Measurements from ENCODE around the gene PPIL6.

The PPIL6 gene

DNA sequence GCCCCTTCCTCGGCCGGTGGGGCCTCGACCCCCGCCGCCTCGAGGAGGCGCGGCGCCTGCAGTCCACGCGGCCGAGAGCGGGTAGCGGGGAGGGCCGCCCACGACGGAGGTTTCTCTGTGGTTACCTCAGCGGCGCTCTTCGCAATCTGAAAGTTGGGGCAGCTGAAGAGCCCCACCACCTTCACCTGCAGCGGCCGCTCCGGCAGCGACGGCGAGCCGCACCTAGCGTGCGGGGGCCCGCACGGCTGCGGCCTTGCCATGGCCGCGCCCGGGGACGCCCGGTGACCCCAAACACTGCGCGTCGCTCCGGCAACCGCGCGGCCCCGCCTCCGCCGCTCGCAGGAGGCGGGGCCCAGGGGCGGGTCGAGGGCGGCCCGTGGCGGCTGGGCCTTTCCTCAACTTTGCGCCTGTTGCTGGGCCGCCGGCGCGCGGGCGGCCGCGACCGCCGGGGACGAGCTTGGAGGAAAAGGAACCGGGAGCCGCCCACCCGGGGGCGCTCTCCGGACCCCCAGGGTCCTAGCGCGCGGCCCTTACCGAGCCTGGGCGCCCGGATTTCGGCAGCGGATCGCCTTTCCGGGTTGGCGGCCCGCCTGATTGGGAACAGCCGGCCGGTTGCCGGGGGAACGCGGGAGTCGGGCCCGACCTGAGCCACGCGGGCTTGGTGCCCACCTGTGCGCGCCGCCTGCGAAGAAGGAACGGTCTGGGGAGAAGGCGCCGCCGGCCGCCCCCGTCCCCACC lies at the start of gene PPIL6, which contains the start of gene SMPD2:
Gene PPIL6 (minus strand): TSS at position 298 of the 738 bp plus-strand sequence. CDS start 38 bp downstream, at position 260.
Gene SMPD2 (plus strand): TSS at position 394 of the 738 bp plus-strand sequence. CDS start 398 bp downstream, outside the sequence.
- TF ChIP-seq, protein P1, sequence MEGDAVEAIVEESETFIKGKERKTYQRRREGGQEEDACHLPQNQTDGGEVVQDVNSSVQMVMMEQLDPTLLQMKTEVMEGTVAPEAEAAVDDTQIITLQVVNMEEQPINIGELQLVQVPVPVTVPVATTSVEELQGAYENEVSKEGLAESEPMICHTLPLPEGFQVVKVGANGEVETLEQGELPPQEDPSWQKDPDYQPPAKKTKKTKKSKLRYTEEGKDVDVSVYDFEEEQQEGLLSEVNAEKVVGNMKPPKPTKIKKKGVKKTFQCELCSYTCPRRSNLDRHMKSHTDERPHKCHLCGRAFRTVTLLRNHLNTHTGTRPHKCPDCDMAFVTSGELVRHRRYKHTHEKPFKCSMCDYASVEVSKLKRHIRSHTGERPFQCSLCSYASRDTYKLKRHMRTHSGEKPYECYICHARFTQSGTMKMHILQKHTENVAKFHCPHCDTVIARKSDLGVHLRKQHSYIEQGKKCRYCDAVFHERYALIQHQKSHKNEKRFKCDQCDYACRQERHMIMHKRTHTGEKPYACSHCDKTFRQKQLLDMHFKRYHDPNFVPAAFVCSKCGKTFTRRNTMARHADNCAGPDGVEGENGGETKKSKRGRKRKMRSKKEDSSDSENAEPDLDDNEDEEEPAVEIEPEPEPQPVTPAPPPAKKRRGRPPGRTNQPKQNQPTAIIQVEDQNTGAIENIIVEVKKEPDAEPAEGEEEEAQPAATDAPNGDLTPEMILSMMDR (conservative IDR thresholded peaks at IDR 0.05; ENCODE audit: low read depth), result no peak
- ChIA-PET POLR2A (ENCODE audit: low non-redundant PET) (interaction anchor here (1.0 to 1.3 kb wide), 2 partner anchors 58 kb away, joined by 4 read pairs; partner anchors contain the start of gene CD164), CTCF (interaction anchor here (0.8 to 1.0 kb wide), 3 partner anchors 12 to 257 kb away, joined by 3 read pairs; no protein-coding TSS in a partner anchor)
- peak; percentile 81 for DNase-seq (ENCODE audit: low spot score)
- peak within 1 kb of the TSS; percentile 87 for H3K27ac ChIP-seq

DNA sequence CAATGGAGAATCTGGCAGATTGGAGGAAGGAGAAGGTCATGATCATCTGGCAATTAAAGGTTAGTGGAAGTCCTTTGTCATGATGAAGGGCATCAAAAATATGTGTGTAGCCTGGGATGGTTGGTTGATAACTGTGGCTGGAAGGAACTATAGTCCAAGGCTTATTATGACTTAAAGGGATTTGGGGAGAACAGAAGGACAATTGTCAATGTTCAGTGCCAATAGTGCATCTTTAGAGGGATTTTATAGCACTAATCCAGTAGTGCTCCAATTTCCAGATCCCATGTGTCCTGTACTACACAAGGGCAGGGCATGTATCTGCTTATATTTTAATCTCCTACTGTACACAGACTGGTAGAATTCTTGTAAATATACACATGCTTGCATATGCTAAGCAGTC lies 47.6 kb upstream of the PPIL6 start:
- TF ChIP-seq, protein P1 (conservative IDR thresholded peaks at IDR 0.05; ENCODE audit: low read depth), result no peak
- ChIA-PET CTCF (interaction anchor here (0.6 kb wide), 1 partner anchor 788 kb away, joined by 3 read pairs; no protein-coding TSS in a partner anchor), POLR2A (ENCODE audit: low non-redundant PET) (no interaction called here)
- no peak overlapping the region for H3K27ac ChIP-seq
- DNase-seq (ENCODE audit: low spot score), result no peak

DNA sequence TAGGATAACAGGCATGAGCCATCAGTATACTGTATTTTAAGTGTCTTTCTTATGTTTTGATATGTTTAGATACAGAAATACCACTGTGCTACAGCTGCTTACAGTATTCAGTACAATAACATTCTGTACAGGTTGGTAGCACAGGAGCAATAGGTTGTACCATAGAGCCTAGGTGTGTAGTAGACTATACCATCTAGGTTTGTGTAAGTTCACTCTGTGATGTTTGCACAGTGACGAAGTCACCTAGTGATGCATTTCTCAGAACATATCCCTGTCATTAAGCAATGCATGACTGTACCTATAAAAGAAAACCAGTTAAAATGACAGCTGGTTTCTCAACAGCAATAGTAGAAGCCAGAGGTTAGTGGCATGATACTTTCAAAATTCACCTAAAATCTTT lies 45.6 kb upstream of the PPIL6 start:
- ChIA-PET POLR2A (ENCODE audit: low non-redundant PET) (no interaction called here), CTCF (interaction anchor here (0.5 kb wide), 1 partner anchor 382 kb away, joined by 5 read pairs; no protein-coding TSS in a partner anchor)

DNA sequence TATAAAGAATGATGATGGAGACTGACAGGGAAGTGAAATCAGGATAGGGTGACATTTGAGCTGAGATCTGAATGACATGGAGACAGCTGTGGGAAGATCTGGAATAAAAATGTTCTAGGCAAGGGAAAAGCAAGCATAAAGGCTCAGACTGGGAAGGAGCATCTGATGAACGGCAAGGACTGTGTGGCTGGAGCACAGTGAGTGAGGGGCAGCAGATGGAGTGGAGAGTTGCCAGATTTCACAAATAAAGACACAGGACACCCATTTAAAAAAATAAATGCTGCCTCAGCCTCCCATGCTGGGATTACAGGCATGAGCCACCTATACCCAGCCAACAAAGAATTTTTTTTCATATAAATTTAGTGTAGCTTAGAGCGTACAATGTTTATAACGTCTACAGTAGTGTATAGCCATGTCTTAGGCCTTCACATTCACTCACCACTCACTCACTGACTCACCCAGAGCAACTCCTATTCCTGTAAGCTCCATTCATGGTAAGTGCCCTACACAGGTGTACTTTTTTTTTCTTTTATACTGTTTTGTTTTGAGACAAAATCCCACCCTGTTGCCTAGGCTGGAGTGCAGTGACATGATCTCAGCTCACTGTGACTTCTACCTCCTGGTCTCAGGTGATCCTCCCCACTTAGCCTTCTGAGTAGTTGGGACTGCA lies 45.0 kb upstream of the PPIL6 start:
- CTCF ChIA-PET, result interaction anchor here (0.5 to 0.7 kb wide), 2 partner anchors 56 to 382 kb away, joined by 3 to 5 read pairs; no protein-coding TSS in a partner anchor
- POLR2A ChIA-PET (ENCODE audit: low non-redundant PET), result no interaction called here
- no peak overlapping the region for H3K27ac ChIP-seq
- DNase-seq (ENCODE audit: low spot score), result no peak
- TF ChIP-seq, protein P1 (conservative IDR thresholded peaks at IDR 0.05; ENCODE audit: low read depth), result no peak

More for the DNA sequence above, 45.6 kb upstream of the PPIL6 start:
- no peak overlapping the region for H3K27ac ChIP-seq
- TF ChIP-seq, protein P1 (conservative IDR thresholded peaks at IDR 0.05; ENCODE audit: low read depth), result no peak
- DNase-seq (ENCODE audit: low spot score), result no peak

DNA sequence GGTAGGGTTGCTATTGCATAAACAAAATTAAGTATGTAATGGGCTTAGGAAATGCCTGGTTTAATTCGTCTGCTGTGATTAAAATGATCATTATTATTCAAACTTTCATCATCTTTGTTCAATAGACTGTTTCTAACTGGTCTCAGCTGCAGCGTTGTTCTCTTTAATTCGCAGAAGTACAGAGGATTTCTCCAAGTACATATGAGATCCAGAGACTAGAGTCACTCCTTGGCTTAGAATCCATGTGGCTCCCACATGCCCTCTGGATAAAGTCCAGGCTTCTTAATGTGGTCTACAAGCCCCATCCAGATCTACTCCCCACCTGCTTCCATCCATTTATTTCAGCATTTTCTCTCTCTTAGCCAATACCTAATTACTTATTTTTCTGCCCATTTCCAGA lies 43.7 kb upstream of the PPIL6 start:
- no peak overlapping the region for H3K27ac ChIP-seq
- DNase-seq (ENCODE audit: low spot score), result no peak
- ChIA-PET CTCF (interaction anchor here (0.5 kb wide), 2 partner anchors 90 to 1219 kb away, joined by 3 to 7 read pairs; no protein-coding TSS in a partner anchor), POLR2A (ENCODE audit: low non-redundant PET) (no interaction called here)
- TF ChIP-seq, protein P1 (conservative IDR thresholded peaks at IDR 0.05; ENCODE audit: low read depth), result no peak

DNA sequence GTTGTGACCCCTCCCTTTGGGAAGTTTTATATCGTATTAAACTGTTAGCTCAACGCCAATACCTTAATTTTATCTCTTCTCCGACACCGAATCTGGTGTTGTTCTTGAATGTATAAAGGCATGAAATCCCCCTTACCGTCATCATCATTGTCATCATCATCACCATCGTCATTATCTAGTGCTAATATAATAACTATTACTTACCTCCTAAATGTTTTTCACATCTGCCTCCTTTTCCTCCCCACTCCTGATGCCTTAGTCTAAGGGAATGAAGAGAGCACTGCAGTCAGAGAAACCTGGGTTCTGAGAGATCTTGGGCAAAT lies 43.3 kb upstream of the PPIL6 start:
- no peak for DNase-seq (ENCODE audit: low spot score)
- ChIA-PET POLR2A (ENCODE audit: low non-redundant PET) (no interaction called here), CTCF (interaction anchor here (0.5 kb wide), 2 partner anchors 90 to 1219 kb away, joined by 3 to 7 read pairs; no protein-coding TSS in a partner anchor)
- H3K27ac ChIP-seq, result peak overlapping the region; percentile 76
- TF ChIP-seq, protein P1 (conservative IDR thresholded peaks at IDR 0.05; ENCODE audit: low read depth), result no peak

Measured in RWPE1 (cell line).